ENCODE data around the gene SNTG2.

- TF ChIP-seq, protein P1, sequence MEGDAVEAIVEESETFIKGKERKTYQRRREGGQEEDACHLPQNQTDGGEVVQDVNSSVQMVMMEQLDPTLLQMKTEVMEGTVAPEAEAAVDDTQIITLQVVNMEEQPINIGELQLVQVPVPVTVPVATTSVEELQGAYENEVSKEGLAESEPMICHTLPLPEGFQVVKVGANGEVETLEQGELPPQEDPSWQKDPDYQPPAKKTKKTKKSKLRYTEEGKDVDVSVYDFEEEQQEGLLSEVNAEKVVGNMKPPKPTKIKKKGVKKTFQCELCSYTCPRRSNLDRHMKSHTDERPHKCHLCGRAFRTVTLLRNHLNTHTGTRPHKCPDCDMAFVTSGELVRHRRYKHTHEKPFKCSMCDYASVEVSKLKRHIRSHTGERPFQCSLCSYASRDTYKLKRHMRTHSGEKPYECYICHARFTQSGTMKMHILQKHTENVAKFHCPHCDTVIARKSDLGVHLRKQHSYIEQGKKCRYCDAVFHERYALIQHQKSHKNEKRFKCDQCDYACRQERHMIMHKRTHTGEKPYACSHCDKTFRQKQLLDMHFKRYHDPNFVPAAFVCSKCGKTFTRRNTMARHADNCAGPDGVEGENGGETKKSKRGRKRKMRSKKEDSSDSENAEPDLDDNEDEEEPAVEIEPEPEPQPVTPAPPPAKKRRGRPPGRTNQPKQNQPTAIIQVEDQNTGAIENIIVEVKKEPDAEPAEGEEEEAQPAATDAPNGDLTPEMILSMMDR (IDR thresholded peaks at IDR 0.05 in 2 of 3, conservative IDR thresholded peaks at IDR 0.05 in 1 of 3; ENCODE audit: control insufficient read depth in 2 of 3, extremely low read depth in 1 of 3, insufficient read depth in 1 of 3, low read depth in 3 of 3, low read length in 3 of 3): no peak
- TF ChIP-seq, protein P2, sequence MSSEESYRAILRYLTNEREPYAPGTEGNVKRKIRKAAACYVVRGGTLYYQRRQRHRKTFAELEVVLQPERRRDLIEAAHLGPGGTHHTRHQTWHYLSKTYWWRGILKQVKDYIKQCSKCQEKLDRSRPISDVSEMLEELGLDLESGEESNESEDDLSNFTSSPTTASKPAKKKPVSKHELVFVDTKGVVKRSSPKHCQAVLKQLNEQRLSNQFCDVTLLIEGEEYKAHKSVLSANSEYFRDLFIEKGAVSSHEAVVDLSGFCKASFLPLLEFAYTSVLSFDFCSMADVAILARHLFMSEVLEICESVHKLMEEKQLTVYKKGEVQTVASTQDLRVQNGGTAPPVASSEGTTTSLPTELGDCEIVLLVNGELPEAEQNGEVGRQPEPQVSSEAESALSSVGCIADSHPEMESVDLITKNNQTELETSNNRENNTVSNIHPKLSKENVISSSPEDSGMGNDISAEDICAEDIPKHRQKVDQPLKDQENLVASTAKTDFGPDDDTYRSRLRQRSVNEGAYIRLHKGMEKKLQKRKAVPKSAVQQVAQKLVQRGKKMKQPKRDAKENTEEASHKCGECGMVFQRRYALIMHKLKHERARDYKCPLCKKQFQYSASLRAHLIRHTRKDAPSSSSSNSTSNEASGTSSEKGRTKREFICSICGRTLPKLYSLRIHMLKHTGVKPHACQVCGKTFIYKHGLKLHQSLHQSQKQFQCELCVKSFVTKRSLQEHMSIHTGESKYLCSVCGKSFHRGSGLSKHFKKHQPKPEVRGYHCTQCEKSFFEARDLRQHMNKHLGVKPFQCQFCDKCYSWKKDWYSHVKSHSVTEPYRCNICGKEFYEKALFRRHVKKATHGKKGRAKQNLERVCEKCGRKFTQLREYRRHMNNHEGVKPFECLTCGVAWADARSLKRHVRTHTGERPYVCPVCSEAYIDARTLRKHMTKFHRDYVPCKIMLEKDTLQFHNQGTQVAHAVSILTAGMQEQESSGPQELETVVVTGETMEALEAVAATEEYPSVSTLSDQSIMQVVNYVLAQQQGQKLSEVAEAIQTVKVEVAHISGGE (CRISPR knock-in tag; IDR thresholded peaks at IDR 0.05): no peak
- TF ChIP-seq, protein P3, sequence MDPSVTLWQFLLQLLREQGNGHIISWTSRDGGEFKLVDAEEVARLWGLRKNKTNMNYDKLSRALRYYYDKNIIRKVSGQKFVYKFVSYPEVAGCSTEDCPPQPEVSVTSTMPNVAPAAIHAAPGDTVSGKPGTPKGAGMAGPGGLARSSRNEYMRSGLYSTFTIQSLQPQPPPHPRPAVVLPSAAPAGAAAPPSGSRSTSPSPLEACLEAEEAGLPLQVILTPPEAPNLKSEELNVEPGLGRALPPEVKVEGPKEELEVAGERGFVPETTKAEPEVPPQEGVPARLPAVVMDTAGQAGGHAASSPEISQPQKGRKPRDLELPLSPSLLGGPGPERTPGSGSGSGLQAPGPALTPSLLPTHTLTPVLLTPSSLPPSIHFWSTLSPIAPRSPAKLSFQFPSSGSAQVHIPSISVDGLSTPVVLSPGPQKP (IDR thresholded peaks at IDR 0.05; ENCODE audit: low read depth, low read length): no peak
- TF ChIP-seq KAT2A (conservative IDR thresholded peaks at IDR 0.05; ENCODE audit: control insufficient read depth, low read depth, low read length) (no peak), RFX5 (IDR thresholded peaks at IDR 0.05; ENCODE audit: low read depth, low read length) (no peak), JUND (IDR thresholded peaks at IDR 0.05; ENCODE audit: low read depth, low read length) (no peak), CHD2 (IDR thresholded peaks at IDR 0.05; ENCODE audit: borderline replicate concordance, low read depth, low read length) (no peak), NFIC (IDR thresholded peaks at IDR 0.05; ENCODE audit: low read depth, low read length) (no peak), ZBTB40 (IDR thresholded peaks at IDR 0.05; ENCODE audit: borderline replicate concordance) (no peak)
- TF ChIP-seq, protein P4, sequence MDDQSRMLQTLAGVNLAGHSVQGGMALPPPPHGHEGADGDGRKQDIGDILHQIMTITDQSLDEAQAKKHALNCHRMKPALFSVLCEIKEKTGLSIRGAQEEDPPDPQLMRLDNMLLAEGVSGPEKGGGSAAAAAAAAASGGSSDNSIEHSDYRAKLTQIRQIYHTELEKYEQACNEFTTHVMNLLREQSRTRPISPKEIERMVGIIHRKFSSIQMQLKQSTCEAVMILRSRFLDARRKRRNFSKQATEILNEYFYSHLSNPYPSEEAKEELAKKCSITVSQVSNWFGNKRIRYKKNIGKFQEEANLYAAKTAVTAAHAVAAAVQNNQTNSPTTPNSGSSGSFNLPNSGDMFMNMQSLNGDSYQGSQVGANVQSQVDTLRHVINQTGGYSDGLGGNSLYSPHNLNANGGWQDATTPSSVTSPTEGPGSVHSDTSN (IDR thresholded peaks at IDR 0.05; ENCODE audit: insufficient replicate concordance, low read depth, low read length): no peak
These were observed 451.4 kb downstream of the SNTG2 start for GRCh38 chr2:1402064-1402463.
